22Rv1 (cell line): ENCODE results near the gene C4orf54.

Experiments
- H3K27ac ChIP-seq: fragments of 450-650 bp; 2 replicates; pipeline ENCODE4 v1.5.1; 2017
- ZFX ChIP-seq: fragments of 450-650 bp; IDR thresholded peaks from 2 replicates; pipeline ENCODE4 v1.6.1; 2017; ENCODE audit warnings: antibody characterized with exemption, borderline replicate concordance
- TF ChIP-seq, protein P1 (sequence below): fragments of 450-650 bp; IDR thresholded peaks from 2 replicates; pipeline ENCODE4 v1.5.1; 2017; ENCODE audit warnings: mild to moderate bottlenecking

The C4orf54 gene

DNA sequence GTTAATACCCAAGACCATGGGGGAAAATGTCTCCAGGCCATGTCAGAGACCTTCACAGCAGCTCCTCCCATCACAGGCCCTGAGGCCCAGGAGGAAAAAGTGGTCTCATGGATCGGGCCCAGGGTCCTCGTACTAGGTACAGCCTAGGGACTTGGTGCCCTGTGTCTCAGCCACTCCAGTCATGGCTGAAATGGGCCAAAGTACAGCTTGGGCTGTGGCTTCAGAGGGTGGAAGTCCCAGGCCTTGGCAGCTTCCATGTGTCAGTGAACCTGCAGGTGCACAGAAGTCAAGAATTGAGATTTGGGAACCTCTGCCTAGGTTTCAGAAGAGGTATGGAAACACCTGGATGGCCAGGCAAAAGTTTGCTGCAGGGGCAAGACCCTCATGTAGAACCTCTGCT lies 27.6 kb upstream of the C4orf54 start:
- TF ChIP-seq, protein P1, sequence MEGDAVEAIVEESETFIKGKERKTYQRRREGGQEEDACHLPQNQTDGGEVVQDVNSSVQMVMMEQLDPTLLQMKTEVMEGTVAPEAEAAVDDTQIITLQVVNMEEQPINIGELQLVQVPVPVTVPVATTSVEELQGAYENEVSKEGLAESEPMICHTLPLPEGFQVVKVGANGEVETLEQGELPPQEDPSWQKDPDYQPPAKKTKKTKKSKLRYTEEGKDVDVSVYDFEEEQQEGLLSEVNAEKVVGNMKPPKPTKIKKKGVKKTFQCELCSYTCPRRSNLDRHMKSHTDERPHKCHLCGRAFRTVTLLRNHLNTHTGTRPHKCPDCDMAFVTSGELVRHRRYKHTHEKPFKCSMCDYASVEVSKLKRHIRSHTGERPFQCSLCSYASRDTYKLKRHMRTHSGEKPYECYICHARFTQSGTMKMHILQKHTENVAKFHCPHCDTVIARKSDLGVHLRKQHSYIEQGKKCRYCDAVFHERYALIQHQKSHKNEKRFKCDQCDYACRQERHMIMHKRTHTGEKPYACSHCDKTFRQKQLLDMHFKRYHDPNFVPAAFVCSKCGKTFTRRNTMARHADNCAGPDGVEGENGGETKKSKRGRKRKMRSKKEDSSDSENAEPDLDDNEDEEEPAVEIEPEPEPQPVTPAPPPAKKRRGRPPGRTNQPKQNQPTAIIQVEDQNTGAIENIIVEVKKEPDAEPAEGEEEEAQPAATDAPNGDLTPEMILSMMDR, result no peak
- TF ChIP-seq ZFX, result no peak
- no peak overlapping the region for H3K27ac ChIP-seq

DNA sequence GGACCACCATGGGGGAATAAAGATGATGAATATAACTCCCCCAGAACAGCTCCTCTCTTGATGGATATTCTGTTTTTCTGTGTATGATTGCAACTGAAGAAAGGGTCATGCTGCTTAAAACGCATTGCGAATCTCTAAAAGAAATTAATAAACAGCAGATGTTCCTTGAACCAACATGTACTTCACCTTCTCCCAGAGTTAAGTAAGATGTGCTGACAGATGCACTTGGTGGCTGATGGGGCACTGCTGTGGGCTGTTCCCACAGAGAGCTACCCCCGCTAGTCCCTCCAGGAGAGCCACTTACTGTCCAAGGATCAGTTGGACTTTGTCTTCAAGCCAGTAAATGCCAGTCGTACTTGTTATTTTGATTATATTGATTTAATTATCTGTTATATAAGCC lies 26.3 kb upstream of the C4orf54 start:
- no peak for TF ChIP-seq ZFX
- TF ChIP-seq, protein P1, result no peak
- H3K27ac ChIP-seq, result no peak overlapping the region

DNA sequence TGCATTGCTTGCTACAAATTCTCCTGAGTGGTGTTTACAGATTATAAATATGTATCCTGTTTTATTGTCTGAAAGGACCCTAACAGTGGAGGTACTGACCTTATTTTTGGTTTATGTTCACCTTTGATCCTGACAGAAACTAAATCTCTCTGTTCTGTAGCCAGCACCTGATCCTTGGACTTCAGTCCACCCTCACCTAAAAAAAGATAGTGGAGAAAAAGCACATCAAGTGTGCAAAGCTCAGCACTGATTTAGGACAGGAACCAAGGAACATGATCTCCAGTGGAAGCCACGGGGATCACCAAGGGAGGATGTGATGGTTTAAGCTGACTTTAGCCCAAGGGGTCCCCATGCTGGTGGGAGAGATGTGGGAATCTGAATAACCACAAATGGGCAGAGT lies 22.3 kb upstream of the C4orf54 start:
- no peak for TF ChIP-seq ZFX
- TF ChIP-seq, protein P1, result no peak
- H3K27ac ChIP-seq, result no peak overlapping the region

DNA sequence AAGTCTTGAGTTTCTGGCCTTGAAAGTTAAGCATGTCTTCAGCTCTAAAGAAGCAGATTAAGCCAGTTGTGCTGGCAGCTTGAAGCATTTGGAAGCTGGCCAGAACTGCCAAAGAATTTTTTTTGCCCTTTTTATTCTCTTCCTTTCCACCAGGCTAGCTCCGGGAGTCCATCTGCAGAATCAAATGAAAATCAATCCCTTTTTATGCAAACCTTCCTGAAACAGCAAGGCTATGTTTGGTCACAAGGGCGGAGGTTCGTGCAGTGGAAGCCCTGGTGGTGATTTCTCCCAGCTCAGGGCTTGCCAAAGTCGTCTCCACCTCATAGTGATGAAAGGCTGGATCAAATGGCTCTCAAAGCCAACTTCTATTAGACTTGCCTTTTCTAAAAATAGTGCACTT lies 21.6 kb upstream of the C4orf54 start:
- no peak overlapping the region for H3K27ac ChIP-seq
- TF ChIP-seq, protein P1, result no peak
- no peak for TF ChIP-seq ZFX

DNA sequence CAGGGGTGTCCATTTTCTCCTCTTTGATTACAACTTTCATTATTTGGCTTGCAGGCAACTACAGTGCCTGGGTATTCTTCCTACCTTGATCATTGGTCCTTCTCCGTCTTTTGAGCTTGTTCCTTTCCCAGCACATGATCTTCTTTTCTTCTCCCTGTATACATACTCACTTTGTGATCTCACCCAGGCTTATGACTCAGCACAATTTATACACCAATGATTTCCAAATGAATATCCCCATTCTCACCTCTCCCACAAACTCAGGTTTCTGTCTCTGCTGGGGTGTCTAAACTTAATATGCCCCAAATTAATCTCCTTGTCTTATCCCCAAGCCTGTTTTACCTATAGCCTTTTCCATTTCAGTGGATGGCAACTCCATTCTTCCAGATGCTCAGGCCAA lies 19.5 kb upstream of the C4orf54 start:
- TF ChIP-seq ZFX, result no peak
- TF ChIP-seq, protein P1, result no peak
- H3K27ac ChIP-seq, result no peak overlapping the region

DNA sequence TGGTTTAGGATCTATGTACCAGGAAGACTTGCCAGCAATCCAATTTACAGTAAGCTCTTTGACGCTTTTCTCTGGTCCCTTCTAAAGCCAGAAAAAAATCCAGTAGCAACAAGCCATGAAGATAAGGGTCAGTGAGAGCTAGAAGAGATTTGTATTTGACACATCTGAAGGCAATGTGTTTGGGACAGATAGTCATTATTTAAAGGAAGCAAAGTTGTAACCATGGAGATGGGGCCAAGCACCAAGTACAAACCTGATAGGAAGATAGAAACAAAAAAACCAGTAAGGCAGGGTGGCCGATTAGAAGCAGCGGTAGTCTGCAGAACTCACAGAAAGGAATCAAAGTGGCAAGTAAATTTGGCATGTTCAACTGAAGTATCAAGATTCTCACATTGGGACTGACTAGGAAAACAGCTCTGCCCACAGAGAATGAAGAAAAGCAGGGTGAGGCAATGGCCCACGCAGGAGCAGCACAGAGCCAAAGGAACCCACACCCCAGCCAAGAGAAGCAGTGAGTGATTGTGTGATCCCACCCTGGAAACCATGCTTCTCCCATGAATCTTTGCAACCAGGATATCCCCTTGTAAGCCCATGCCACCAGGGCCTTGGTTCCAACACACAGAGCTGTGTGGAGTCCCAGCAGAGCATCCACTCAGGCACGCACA lies 12.9 kb upstream of the C4orf54 start:
- TF ChIP-seq ZFX, result no peak
- TF ChIP-seq, protein P1, result no peak
- H3K27ac ChIP-seq, result no peak overlapping the region

DNA sequence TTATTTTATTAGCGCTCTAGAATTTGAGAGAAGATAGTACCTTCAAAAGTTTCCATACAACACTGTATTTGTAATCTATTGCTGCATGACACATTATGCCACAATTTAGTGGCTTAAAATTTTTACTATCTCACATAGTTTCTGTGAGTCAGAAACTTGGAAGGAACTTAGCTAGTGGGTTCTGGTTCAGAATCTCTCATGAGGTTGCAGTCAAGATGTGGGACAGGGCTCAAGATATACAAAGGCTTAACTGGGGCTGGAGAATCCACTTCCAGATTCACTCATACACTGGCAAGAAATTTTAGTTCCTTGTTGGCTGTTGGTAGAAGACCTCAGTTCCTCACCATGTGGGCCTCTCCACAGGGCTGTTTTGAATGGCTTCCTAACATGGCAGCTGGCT lies 11.5 kb upstream of the C4orf54 start:
- TF ChIP-seq, protein P1, result no peak
- TF ChIP-seq ZFX, result no peak
- H3K27ac ChIP-seq, result no peak overlapping the region
